Measurements from ENCODE around the gene SLC15A3. TPM values are rescaled to one million over a fixed set of nuclear protein-coding genes. Genes with fewer than 3 reads are reported as not detected.

Gene SLC15A3
- polyA plus RNA-seq, 3 donors, result 27.1 to 121 (median 35.0) TPM

DNA sequence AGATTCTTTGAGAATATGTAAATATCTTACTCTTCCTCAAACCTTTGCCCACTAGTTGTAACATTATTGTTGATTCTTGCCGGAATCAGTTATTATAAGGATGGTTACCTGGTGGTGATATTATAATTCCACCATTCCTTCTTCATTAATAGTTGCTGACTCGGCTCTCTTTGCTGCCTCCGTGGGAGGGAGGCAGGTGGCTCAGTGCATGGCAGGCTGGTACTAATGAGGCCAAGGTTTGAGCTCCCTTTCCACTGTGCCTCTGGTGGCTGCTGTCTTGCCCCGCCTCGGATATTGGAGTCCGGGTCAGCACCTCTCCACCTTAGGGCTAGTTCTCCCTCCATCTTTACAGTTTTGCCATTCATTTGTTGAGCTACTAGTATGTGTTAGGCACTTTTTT, 32.2 kb upstream of the SLC15A3 start:
- TF ChIP-seq, protein P1, sequence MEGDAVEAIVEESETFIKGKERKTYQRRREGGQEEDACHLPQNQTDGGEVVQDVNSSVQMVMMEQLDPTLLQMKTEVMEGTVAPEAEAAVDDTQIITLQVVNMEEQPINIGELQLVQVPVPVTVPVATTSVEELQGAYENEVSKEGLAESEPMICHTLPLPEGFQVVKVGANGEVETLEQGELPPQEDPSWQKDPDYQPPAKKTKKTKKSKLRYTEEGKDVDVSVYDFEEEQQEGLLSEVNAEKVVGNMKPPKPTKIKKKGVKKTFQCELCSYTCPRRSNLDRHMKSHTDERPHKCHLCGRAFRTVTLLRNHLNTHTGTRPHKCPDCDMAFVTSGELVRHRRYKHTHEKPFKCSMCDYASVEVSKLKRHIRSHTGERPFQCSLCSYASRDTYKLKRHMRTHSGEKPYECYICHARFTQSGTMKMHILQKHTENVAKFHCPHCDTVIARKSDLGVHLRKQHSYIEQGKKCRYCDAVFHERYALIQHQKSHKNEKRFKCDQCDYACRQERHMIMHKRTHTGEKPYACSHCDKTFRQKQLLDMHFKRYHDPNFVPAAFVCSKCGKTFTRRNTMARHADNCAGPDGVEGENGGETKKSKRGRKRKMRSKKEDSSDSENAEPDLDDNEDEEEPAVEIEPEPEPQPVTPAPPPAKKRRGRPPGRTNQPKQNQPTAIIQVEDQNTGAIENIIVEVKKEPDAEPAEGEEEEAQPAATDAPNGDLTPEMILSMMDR (IDR thresholded peaks at IDR 0.05), result no peak
- H3K36me3 Mint-ChIP-seq, result peaks cover 0 to 3% of the 10 kb centered on the region in 2 donors
- peaks cover 18% of the 10 kb centered on the region for H3K4me1 Mint-ChIP-seq
- no peak overlapping the region for H2AFZ ChIP-seq (ENCODE audit: insufficient read depth, low read depth, low read length, poor library complexity, severe bottlenecking)
- H3K9me3 Mint-ChIP-seq, result peaks cover 0 to 1% (median 0%) of the 10 kb centered on the region in 7 donors
- H3K36me3 ChIP-seq (replicated peaks in 1 of 2; ENCODE audit: control insufficient read depth in 1 of 2, insufficient read depth in 2 of 2, low read length in 2 of 2), result no peaks in the 10 kb centered on the region
- peaks cover 6 to 16% (median 10%) of the 10 kb centered on the region in 3 donors for H3K27me3 Mint-ChIP-seq (ENCODE audit: low read depth in 3 of 3)
- no peak overlapping the region for H3K9ac ChIP-seq (ENCODE audit: insufficient read depth, low read length, poor library complexity, severe bottlenecking)
- H3K27ac Mint-ChIP-seq, result no peak overlapping the region
- H3K79me2 ChIP-seq (ENCODE audit: insufficient read depth, low read length), result no peaks in the 10 kb centered on the region
- H3K27me3 ChIP-seq (ENCODE audit: control insufficient read depth in 2 of 2, insufficient read depth in 2 of 2, low read length in 2 of 2), result no peaks in the 10 kb centered on the region
- no peak overlapping the region for H3K4me2 ChIP-seq (replicated peaks; ENCODE audit: extremely low read depth, low read length, poor library complexity, severe bottlenecking)
- no CpG with 5 or more reads among the region's 6 CpGs for WGBS (ENCODE audit: insufficient coverage)
- no peaks in the 10 kb centered on the region for H4K20me1 ChIP-seq (ENCODE audit: insufficient read depth, low read length)
- H3K9me3 ChIP-seq (replicated peaks in 1 of 2; ENCODE audit: control insufficient read depth in 1 of 2, insufficient read depth in 1 of 2, low read length in 2 of 2), result no peaks in the 10 kb centered on the region
- no peak overlapping the region for H3K4me3 ChIP-seq (replicated peaks in 1 of 3; ENCODE audit: low read depth in 2 of 3, low read length in 3 of 3)
- no peak overlapping the region for H3K4me3 Mint-ChIP-seq
- peaks cover 7 to 10% of the 10 kb centered on the region in 2 donors for H3K4me1 ChIP-seq (ENCODE audit: control insufficient read depth in 1 of 2, insufficient read depth in 2 of 2, low read length in 2 of 2)
- intact Hi-C loops (cut with micrococcal nuclease), result no loop called here
- no peak overlapping the region for H3K27ac ChIP-seq (ENCODE audit: low read depth in 1 of 2, low read length in 2 of 2)
- DNase-seq, result no peak

DNA sequence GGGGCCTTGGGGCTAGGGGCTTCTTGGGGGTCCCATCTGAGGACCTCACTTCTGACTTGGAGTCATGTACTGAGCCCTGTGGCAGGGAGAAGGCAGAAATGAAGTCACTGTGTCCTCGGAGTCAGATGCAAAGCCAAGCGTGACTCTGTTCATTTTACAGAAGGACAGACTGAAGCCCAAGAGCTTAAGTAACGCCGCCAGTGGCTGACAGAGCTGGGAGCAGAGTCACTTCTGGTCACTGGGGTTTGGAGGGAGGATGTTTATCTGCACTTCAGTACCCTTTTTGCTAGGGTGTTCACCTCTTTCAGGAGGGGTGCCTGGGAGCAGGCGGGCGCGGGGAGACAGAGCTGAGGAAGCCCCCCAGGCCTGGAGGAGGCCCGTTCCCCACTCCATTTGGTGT, 30.2 kb upstream of the SLC15A3 start:
- Histone ChIP-seq H3K9me3 (replicated peaks in 1 of 2; ENCODE audit: control insufficient read depth in 1 of 2, insufficient read depth in 1 of 2, low read length in 2 of 2) (no peaks in the 10 kb centered on the region), H2AFZ (ENCODE audit: insufficient read depth, low read depth, low read length, poor library complexity, severe bottlenecking) (no peak overlapping the region), H3K27me3 (ENCODE audit: control insufficient read depth in 2 of 2, insufficient read depth in 2 of 2, low read length in 2 of 2) (no peaks in the 10 kb centered on the region), H4K20me1 (ENCODE audit: insufficient read depth, low read length) (no peaks in the 10 kb centered on the region), H3K27ac (ENCODE audit: low read depth in 1 of 2, low read length in 2 of 2) (no peak overlapping the region), H3K9ac (ENCODE audit: insufficient read depth, low read length, poor library complexity, severe bottlenecking) (no peak overlapping the region), H3K79me2 (ENCODE audit: insufficient read depth, low read length) (no peaks in the 10 kb centered on the region), H3K4me2 (replicated peaks; ENCODE audit: extremely low read depth, low read length, poor library complexity, severe bottlenecking) (no peak overlapping the region), H3K4me3 (replicated peaks in 1 of 3; ENCODE audit: low read depth in 2 of 3, low read length in 3 of 3) (no peak overlapping the region), H3K36me3 (replicated peaks in 1 of 2; ENCODE audit: control insufficient read depth in 1 of 2, insufficient read depth in 2 of 2, low read length in 2 of 2) (no peaks in the 10 kb centered on the region), H3K4me1 (ENCODE audit: control insufficient read depth in 1 of 2, insufficient read depth in 2 of 2, low read length in 2 of 2) (peaks cover 6 to 7% of the 10 kb centered on the region in 2 donors)
- peaks cover 5 to 13% (median 8%) of the 10 kb centered on the region in 3 donors for H3K27me3 Mint-ChIP-seq (ENCODE audit: low read depth in 3 of 3)
- DNase-seq, result no peak
- TF ChIP-seq, protein P1 (IDR thresholded peaks at IDR 0.05), result no peak
- H3K9me3 Mint-ChIP-seq, result no peaks in the 10 kb centered on the region
- 100% methylated on average over 3 of the region's 8 CpGs for WGBS (ENCODE audit: insufficient coverage)
- intact Hi-C loops (cut with micrococcal nuclease), result no loop called here
- H3K4me3 Mint-ChIP-seq, result no peak overlapping the region
- no peak overlapping the region for H3K27ac Mint-ChIP-seq
- peaks cover 12% of the 10 kb centered on the region for H3K4me1 Mint-ChIP-seq
- H3K36me3 Mint-ChIP-seq, result peaks cover 0 to 1% of the 10 kb centered on the region in 2 donors

Measured in CD14-positive monocyte (primary cell).